AG04449 (cell line): ENCODE data around the gene FGFBP3.

Experiments
- CTCF ChIA-PET: fragments of 350-600 bp; formaldehyde crosslinking; extraction: SDS; loops from one replicate; lab custom pipeline; 2021; ENCODE audit warnings: antibody characterized with exemption; lab: Yijun Ruan, JAX
- POLR2A ChIA-PET: fragments of 400-600, 350-600 bp; formaldehyde crosslinking; extraction: SDS; loops from one replicate; lab custom pipeline; 2020; ENCODE audit warnings: antibody characterized with exemption, inconsistent platforms; lab: Yijun Ruan, JAX
- DNase-seq: peaks from one replicate; pipeline ENCODE4 v3.0.0-alpha.2; 2010; ENCODE audit warnings: low read depth, low spot score
- H3K4me3 ChIP-seq: 2 replicates; pipeline ENCODE4 v1.5.1; 2011; ENCODE audit warnings: low read depth, mild to moderate bottlenecking, control low read depth, low read length
- TF ChIP-seq, protein P1 (sequence below): IDR thresholded peaks from one replicate; pipeline ENCODE4 v1.5.1; 2011; ENCODE audit warnings: mild to moderate bottlenecking, moderate library complexity, low read length, control low read depth, inconsistent platforms; ENCODE audit not compliant: insufficient read depth; ENCODE audit errors: missing control alignments

FGFBP3 gene

DNA sequence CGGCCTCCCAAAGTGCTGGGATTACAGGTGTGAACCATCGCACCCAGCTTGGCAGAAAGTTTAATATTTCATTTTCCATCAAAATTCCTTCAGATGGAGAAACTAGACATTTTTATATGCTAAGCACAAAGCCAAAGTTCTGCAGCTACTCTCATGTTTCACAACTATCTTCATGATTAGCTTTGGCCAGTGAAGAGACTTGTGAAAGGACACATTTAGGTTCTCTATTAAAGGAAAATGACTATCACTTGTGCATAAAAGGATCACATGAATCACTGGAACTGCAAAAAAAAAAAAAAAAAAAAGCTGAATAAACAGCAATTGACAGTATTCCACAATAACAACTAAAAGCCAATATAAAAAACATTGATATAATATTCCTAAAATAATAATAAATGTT, 16.2 kb downstream of the FGFBP3 start:
- H3K4me3 ChIP-seq: no peak overlapping the region
- POLR2A ChIA-PET: no interaction called here
- TF ChIP-seq, protein P1, sequence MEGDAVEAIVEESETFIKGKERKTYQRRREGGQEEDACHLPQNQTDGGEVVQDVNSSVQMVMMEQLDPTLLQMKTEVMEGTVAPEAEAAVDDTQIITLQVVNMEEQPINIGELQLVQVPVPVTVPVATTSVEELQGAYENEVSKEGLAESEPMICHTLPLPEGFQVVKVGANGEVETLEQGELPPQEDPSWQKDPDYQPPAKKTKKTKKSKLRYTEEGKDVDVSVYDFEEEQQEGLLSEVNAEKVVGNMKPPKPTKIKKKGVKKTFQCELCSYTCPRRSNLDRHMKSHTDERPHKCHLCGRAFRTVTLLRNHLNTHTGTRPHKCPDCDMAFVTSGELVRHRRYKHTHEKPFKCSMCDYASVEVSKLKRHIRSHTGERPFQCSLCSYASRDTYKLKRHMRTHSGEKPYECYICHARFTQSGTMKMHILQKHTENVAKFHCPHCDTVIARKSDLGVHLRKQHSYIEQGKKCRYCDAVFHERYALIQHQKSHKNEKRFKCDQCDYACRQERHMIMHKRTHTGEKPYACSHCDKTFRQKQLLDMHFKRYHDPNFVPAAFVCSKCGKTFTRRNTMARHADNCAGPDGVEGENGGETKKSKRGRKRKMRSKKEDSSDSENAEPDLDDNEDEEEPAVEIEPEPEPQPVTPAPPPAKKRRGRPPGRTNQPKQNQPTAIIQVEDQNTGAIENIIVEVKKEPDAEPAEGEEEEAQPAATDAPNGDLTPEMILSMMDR: no peak
- DNase-seq: no peak
- CTCF ChIA-PET: no interaction called here

DNA sequence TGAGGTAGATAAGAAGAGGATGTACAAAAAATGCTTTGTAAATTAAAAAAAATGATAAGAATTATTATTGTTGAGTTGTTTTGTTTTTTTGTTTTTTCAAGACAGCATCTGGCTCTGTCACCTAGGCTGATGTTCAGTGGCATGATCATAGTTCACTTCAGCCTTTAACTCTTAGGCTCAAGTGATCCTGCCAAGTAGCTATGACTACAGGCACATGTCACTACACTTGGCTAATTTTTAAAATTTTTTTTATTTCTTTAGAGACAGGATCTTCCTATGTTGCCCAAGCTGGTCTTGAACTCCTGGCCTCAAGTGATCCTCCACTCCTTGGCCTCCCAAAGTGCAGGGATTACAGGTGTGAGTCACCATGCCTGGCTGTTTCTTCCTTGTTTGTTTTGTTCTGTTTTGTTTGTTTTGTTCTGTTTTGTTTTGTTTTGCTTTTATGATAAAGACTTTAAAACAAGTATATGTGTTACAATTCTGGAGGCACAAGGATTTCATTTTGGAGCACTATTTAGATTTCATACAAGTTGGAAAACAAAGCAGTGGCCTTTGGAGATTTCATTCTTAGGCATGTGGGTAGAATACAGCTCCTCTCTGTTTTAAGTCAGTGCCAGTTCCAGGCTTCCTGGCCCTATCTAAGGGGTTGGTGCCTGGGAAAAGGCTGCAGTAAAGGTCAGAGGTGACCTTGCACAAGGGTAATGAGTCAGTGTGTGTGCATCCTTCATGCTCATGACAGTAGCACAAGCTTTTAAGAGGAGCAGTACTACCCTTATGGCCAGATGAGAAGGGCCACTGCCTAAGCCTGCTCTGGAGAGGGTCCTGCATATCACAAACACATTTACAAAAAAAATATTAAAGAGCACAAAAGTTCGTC, 17.9 kb downstream of the FGFBP3 start:
- ChIA-PET CTCF (no interaction called here), POLR2A (no interaction called here)
- TF ChIP-seq, protein P1: no peak
- DNase-seq: no peak
- no peak overlapping the region for H3K4me3 ChIP-seq

- TF ChIP-seq, protein P1: no peak
- peak overlapping the region; percentile 64 for H3K4me3 ChIP-seq
- CTCF ChIA-PET: interaction anchor here (0.8 to 1.4 kb wide), 2 partner anchors 25 to 30 kb away, joined by 3 to 8 read pairs; no protein-coding TSS in a partner anchor
- POLR2A ChIA-PET: interaction anchor here (0.9 kb wide), 1 partner anchor 62 kb away, joined by 3 read pairs; no protein-coding TSS in a partner anchor
- no peak for DNase-seq
Measured at GRCh38 chr10:91887272-91888076, 21.8 kb downstream of the FGFBP3 start.

GRCh38 chr10:91886954-91887271, 22.4 kb downstream of the FGFBP3 start:
- TF ChIP-seq, protein P1: no peak
- no peak for DNase-seq
- H3K4me3 ChIP-seq: peak overlapping the region; percentile 64
- ChIA-PET CTCF (interaction anchor here (0.8 to 1.4 kb wide), 2 partner anchors 26 to 30 kb away, joined by 3 to 8 read pairs; no protein-coding TSS in a partner anchor), POLR2A (interaction anchor here (0.9 kb wide), 1 partner anchor 63 kb away, joined by 3 read pairs; no protein-coding TSS in a partner anchor)

- no peak for DNase-seq
- POLR2A ChIA-PET: no interaction called here
- TF ChIP-seq, protein P1: no peak
- no peak overlapping the region for H3K4me3 ChIP-seq
- CTCF ChIA-PET: interaction anchor here (0.8 kb wide), 1 partner anchor 126 kb away, joined by 3 read pairs; no protein-coding TSS in a partner anchor
Measured at GRCh38 chr10:91885362-91886079, 23.8 kb downstream of the FGFBP3 start.
